ENCODE results near the gene MRPL49. TPM values are rescaled to one million over a fixed set of nuclear protein-coding genes. Genes with fewer than 3 reads are reported as not detected.

Gene MRPL49
- total RNA-seq, 6 donors from 2014 or later: 15.7 to 78.6 (median 57.1) TPM

DNA sequence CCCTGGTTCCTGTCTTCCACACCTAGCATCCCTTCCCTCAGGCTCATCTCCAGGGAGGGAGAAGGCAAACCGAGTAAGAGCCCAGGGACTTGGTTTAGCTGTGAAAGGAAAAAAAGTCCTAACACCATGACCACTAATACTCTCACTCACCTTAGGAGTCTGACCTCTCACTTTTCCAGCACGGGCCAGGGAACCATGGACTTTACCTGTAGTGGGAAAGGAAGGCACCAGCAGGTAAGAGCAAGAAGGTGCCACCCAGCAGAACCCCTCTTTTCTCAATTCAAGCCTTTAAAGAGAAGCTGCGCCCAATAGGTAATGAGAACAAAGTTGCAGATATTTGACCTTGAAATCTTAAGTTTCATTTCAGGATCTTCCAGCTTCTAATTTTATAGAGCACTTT lies 1.3 kb upstream of the MRPL49 start:
- WGBS, 2 donors: 87 to 90% methylated on average over 3 of the region's 3 CpGs

DNA sequence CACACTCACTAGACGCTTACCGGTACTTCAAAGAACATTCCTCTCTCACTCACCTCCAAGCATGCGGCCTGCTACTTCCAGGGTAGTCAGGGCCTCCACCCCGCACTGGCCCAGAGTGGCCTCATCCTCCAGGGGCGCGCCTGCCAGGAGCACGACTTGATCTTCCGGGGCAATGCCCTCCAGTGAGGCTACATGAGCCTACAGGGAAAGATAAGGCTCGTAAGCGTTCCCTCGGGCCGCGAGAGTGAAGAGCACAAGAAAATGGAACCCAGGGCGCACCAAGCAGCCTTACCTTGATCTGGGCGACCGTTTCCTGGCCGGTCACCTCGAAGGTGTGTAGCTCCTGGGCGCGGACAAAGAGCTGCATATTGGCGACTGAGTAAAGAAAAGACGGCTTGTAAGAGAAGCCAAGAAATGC lies 665 bp upstream of the MRPL49 start:
- peak overlapping the region; percentile 93 to 96 (median 96) for H3K27ac ChIP-seq
- H3K27me3 ChIP-seq: no peaks in the 10 kb centered on the region
- H3K4me3 ChIP-seq: peak overlapping the region; percentile 80 to 96 (median 83)
- no peak for ATAC-seq (ENCODE audit: low FRiP score in 2 of 2)
- H3K36me3 ChIP-seq: peaks cover 17 to 59% (median 48%) of the 10 kb centered on the region in 4 donors
- WGBS, 2 donors: 0 to 1% methylated on average over 19 to 21 of the region's 22 CpGs
- no peaks in the 10 kb centered on the region for H3K9me3 ChIP-seq
- DNase-seq: no peak
- peaks cover 23 to 51% (median 27%) of the 10 kb centered on the region in 4 donors for H3K4me1 ChIP-seq
- TF ChIP-seq POLR2A (IDR thresholded peaks at IDR 0.05): no peak
- TF ChIP-seq POLR2AphosphoS5 (IDR thresholded peaks at IDR 0.05): no peak
- TF ChIP-seq, protein P1, sequence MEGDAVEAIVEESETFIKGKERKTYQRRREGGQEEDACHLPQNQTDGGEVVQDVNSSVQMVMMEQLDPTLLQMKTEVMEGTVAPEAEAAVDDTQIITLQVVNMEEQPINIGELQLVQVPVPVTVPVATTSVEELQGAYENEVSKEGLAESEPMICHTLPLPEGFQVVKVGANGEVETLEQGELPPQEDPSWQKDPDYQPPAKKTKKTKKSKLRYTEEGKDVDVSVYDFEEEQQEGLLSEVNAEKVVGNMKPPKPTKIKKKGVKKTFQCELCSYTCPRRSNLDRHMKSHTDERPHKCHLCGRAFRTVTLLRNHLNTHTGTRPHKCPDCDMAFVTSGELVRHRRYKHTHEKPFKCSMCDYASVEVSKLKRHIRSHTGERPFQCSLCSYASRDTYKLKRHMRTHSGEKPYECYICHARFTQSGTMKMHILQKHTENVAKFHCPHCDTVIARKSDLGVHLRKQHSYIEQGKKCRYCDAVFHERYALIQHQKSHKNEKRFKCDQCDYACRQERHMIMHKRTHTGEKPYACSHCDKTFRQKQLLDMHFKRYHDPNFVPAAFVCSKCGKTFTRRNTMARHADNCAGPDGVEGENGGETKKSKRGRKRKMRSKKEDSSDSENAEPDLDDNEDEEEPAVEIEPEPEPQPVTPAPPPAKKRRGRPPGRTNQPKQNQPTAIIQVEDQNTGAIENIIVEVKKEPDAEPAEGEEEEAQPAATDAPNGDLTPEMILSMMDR (IDR thresholded peaks at IDR 0.05): no peak
- no peak for TF ChIP-seq EP300 (IDR thresholded peaks at IDR 0.05)

More for the DNA sequence above, 1.3 kb upstream of the MRPL49 start:
- DNase-seq (no peak), ATAC-seq (ENCODE audit: low FRiP score in 2 of 2) (no peak)
- no peaks in the 10 kb centered on the region for H3K9me3 ChIP-seq
- H3K4me3 ChIP-seq: peak overlapping the region in 3 of 4 donors; percentile 80 to 85 (median 81)
- no peak for TF ChIP-seq EP300 (IDR thresholded peaks at IDR 0.05)
- TF ChIP-seq POLR2AphosphoS5 (IDR thresholded peaks at IDR 0.05): no peak
- peaks cover 12 to 55% (median 42%) of the 10 kb centered on the region in 4 donors for H3K36me3 ChIP-seq
- H3K4me1 ChIP-seq: peaks cover 29 to 57% (median 33%) of the 10 kb centered on the region in 4 donors
- no peaks in the 10 kb centered on the region for H3K27me3 ChIP-seq
- H3K27ac ChIP-seq: peak overlapping the region; percentile 93 to 96 (median 96)

DNA sequence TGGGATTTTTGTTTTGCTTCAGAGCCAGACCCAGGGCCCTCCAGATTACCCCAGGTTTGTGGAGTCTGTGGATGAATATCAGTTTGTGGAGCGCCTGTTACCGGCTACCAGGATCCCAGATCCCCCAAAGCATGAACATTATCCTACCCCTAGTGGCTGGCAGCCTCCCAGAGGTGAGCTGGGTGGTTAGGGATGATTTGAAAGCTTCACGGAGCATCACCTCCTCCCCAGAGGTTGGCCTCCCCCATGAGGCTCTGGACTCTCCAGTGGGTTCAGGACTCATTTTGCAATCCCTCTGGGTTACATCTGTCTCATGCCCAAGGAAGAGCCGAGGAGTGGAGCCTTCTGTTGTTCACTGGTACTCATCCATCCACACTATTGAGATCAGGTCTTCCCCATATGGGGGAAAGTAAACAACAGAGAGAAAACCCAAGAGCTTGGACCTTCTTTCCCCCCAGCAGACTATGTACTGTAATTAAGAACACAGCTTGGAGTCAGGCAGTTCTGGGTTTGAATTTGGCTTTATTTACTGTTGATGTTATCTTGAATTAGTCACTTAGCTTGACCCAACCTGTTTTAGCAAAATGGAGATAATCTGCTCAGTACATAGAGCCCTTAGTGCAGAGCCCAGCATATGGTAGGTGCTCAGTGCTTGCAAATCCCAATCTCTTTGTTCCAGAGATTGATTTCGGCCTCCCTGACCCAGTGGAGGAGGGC lies 2.5 kb downstream of the MRPL49 start:
- DNase-seq: no peak
- H3K27me3 ChIP-seq: no peaks in the 10 kb centered on the region
- TF ChIP-seq POLR2AphosphoS5 (IDR thresholded peaks at IDR 0.05): no peak
- TF ChIP-seq POLR2A (IDR thresholded peaks at IDR 0.05): no peak
- TF ChIP-seq EP300 (IDR thresholded peaks at IDR 0.05): no peak
- TF ChIP-seq, protein P1 (IDR thresholded peaks at IDR 0.05): no peak
- H3K4me3 ChIP-seq: no peak overlapping the region
- peaks cover 37 to 72% (median 68%) of the 10 kb centered on the region in 4 donors for H3K36me3 ChIP-seq
- H3K4me1 ChIP-seq: peaks cover 17 to 28% (median 19%) of the 10 kb centered on the region in 4 donors
- no peaks in the 10 kb centered on the region for H3K9me3 ChIP-seq
- WGBS, 2 donors: 90 to 93% methylated on average over 4 to 5 of the region's 5 CpGs
- no peak for ATAC-seq (ENCODE audit: low FRiP score in 2 of 2)
- H3K27ac ChIP-seq: no peak overlapping the region

DNA sequence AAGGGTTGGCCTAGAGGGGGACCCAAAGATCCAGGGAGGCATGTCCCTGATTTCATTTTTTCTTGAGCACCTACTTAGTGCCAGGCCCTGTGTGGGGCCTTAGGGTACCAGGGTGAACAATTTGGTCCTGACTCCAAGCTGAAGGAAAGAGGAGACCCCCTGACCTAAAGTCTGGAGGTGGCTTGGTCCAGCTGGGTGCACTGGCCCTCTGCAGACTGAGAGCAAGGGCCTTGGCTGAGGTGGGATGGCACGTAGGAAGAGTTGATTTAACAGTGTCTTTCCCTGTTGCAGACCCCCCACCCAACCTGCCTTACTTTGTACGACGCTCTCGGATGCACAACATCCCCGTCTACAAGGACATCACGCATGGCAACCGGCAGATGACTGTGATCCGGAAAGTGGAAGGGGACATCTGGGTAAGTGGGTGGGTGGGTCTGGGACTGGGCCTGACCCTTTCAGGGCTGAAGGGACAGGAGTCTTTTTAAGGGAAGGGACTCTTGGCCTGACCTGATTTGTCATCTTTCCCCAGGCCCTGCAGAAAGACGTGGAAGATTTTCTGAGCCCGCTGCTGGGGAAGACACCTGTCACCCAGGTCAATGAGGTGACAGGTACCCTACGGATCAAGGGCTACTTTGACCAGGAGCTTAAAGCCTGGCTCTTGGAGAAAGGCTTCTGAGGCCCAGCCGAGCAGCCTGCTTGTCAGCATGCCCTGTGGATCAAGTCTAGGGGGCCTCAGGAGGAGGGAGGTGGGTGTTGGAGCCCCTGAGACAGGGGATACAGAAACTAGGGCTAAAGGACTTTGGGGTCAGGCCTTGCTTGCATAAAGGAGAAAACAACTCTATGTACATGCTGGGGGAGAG lies 3.3 kb downstream of the MRPL49 start:
- WGBS, 2 donors: 89 to 90% methylated on average over 10 to 12 of the region's 12 CpGs
- ATAC-seq (ENCODE audit: low FRiP score in 2 of 2) (no peak), DNase-seq (no peak)
- H3K27me3 ChIP-seq: no peaks in the 10 kb centered on the region
- peaks cover 17 to 21% (median 18%) of the 10 kb centered on the region in 4 donors for H3K4me1 ChIP-seq
- H3K4me3 ChIP-seq: no peak overlapping the region
- TF ChIP-seq POLR2A (IDR thresholded peaks at IDR 0.05): no peak
- no peak overlapping the region for H3K27ac ChIP-seq
- peaks cover 38 to 72% (median 68%) of the 10 kb centered on the region in 4 donors for H3K36me3 ChIP-seq
- H3K9me3 ChIP-seq: no peaks in the 10 kb centered on the region

DNA sequence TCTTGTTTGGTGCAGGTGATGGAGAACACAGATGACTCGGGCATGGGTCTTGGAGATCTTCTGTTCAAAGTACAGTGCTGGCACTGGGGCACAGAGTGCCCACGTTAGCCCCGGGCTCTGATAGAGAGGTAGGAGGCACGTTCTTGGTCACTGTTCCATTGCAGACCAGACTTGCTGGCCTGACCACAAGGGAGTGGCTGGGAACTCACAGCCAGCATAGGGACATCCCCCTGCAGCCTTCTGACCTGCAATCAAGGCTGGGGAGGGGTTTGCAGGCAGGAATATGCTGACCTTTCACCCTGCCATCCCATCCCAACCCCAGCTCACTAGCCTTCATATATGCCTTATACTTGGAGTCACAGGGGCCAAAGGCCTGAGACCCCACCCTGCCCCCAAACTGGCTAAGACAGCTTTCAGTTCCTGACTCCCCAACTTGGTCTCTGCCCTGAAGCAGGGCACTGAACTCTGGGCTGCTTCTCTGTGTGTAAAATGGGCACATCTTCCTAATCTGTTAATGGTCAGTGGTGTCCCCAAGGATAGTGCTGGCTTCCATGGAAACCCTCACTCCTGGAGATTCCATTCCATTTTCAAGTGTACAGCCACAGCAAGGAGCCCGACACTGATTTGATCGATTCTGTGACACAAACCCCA lies 4.6 kb downstream of the MRPL49 start:
- 85 to 92% methylated on average over 2 to 6 of the region's 6 CpGs for WGBS, 2 donors
- H3K4me1 ChIP-seq: peaks cover 6 to 10% (median 8%) of the 10 kb centered on the region in 4 donors
- ATAC-seq (ENCODE audit: low FRiP score in 2 of 2) (no peak), DNase-seq (no peak)
- no peak overlapping the region for H3K4me3 ChIP-seq
- no peaks in the 10 kb centered on the region for H3K27me3 ChIP-seq
- H3K27ac ChIP-seq: no peak overlapping the region
- no peak for TF ChIP-seq EP300 (IDR thresholded peaks at IDR 0.05)
- TF ChIP-seq, protein P1 (IDR thresholded peaks at IDR 0.05): no peak
- no peak for TF ChIP-seq POLR2A (IDR thresholded peaks at IDR 0.05)
- no peak for TF ChIP-seq POLR2AphosphoS5 (IDR thresholded peaks at IDR 0.05)
- peaks cover 45 to 78% (median 73%) of the 10 kb centered on the region in 4 donors for H3K36me3 ChIP-seq
- no peaks in the 10 kb centered on the region for H3K9me3 ChIP-seq

All from upper lobe of left lung (tissue), 6 donors.